GM21786 (cell line): Measurements from ENCODE around the gene UTP20.
"Not testable (repeated sequence)": the region's sequence is repeated elsewhere in the genome, so short reads cannot be mapped to it uniquely, and the experiment has no call there.

Source experiments
- ATAC-seq: cut with Tn5 transposase; IDR thresholded peaks from one replicate; pipeline ENCODE4 v1.9.1; 2021; ENCODE audit not compliant: unreplicated experiment

The UTP20 gene

DNA sequence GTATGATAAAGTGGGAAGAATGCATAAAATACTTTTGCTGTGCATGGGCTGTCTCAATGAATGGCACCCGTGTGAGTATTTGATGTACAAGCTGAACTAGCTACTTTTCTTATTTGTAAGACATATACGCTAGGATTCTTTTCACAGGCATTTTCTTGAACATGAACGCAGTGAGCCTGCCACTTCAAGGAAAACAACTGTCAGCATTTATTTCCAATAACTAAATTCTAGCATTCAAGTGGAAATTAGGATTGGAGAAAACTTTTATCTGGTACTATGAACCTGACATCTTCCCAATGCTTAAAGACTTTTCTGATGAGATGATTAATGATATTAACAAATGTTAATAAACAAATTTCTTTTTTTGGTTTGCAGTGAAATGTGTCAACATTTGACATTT is 45.7 kb downstream of the UTP20 start:
- ATAC-seq = no peak

GRCh38 chr12:101327051-101327450 is 47.1 kb downstream of the UTP20 start:
- ATAC-seq = no peak

- no peak for ATAC-seq
These were observed 47.6 kb downstream of the UTP20 start for GRCh38 chr12:101327546-101327945.

GRCh38 chr12:101328917-101329316 is 49.0 kb downstream of the UTP20 start:
- ATAC-seq = no peak

DNA sequence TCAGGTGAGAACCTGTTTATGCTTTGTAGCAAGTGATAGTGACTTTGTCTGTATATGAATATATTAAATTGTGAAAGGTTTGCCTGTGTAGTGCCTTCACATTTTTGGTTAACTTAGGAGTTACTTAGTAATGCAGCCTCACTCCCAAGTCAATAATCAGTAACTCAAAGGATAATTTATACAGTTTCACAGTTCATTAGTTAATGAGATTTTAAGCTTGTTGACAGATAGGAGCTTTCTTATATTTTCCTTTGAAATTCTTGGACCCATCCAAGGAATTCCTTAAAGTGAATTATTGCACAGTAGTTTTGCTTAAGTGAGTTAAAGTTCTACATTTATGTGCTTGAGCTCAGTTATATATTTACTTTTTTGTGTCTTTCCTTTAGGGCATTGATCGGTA is 50.7 kb downstream of the UTP20 start:
- no peak for ATAC-seq

DNA sequence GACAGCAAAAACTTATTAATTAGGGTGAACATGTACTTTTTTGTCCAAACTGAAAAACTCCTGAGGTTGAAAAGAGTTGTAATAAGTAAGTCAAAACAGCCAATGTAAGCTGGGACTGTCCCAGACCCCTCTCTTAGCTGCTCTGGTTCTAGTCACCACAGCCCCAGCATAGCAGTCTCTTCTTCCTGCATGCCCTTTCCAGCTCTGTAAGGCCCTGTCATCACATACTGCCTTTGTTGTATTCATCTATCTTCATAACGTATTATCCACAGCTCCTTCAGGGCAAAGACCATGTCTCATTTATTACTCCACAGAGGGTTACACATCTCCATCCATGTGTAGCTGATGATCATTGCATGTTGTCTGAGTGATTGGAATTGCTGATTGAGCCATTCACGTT is 56.5 kb downstream of the UTP20 start:
- no peak for ATAC-seq

DNA sequence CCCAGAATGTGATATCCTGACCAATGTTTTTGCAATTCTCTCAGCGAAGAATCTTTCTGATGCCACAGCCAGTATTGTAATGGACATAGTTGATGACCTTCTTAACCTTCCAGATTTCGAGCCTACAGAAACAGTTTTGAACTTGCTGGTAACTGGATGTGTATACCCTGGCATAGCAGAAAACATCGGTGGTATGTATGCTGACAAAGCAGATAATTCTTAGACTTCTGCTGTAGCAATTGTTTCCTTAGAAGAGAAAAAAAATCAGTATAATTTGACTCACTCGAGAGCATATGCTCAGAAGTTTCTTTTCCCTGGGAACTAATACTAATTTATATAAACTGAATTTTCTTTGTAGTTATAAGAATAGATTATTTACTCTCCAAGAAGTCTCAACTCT is 58.2 kb downstream of the UTP20 start:
- ATAC-seq = no peak

DNA sequence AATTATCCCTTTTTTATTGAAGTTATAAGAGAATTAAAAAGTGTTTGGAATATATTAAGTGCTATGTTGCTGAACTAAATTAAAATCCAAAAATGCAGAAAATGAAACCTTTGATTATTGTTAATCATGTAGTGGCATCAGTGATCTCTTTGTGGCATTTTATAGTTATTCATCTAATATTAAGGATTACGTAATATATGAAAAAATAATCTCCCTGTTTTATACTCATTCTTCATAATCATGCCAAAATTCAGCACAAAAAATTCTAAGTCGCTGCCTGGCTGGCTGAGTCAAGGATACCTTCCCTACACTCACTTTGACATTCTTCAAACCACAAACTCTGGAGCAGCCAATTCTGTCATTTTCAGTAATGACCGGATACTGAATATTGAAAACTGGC is 64.0 kb downstream of the UTP20 start:
- ATAC-seq = no peak

- ATAC-seq = no peak
These were observed 71.8 kb downstream of the UTP20 start for GRCh38 chr12:101351682-101352081.

GRCh38 chr12:101356794-101357193 is 76.9 kb downstream of the UTP20 start:
- ATAC-seq = no peak

GRCh38 chr12:101361455-101361854 is 81.5 kb downstream of the UTP20 start:
- no peak for ATAC-seq

DNA sequence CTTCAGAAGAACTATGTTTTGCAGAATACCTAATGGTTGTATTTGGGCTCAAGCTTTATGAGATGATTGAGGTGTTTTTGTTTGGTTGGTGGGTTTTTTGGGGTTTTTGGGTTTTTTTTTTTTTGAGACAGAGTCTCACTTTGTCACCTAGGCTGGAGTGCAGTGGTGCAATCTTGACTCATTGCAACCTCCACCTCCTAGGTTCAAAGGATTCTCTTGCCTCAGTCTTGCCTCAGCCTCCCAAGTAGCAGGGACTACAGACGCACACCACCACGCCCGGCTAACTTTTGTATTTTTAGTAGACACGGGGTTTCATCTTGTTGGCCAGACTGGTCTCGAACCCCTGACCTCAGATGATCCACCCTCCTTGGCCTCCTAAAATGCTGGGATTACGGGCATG is 88.1 kb downstream of the UTP20 start:
- no peak for ATAC-seq

GRCh38 chr12:101372431-101372830 is 92.5 kb downstream of the UTP20 start:
- ATAC-seq = no peak

DNA sequence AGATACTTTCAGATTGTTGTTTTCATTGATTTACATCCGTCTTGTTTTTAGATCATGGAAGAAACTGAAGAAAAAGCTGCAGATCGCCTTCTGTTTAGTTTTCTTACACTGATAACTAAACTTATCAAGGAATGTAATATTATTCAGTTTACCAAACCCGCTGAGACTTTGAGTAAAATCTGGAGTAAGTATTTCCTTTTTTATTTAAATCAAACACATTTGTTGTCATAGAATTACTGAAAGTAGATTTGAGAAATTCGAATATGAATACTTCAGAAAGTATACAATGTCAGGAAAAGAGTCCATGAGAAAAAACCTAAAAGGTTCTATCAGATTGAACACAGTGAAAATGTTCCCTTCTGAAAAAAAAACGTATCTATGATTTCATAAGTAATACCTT is 95.7 kb downstream of the UTP20 start:
- ATAC-seq = no peak

GRCh38 chr12:101379149-101379548 is 99.2 kb downstream of the UTP20 start:
- no peak for ATAC-seq

- not testable (repeated sequence) for ATAC-seq
These were observed 111.3 kb downstream of the UTP20 start for GRCh38 chr12:101391181-101391580.

DNA sequence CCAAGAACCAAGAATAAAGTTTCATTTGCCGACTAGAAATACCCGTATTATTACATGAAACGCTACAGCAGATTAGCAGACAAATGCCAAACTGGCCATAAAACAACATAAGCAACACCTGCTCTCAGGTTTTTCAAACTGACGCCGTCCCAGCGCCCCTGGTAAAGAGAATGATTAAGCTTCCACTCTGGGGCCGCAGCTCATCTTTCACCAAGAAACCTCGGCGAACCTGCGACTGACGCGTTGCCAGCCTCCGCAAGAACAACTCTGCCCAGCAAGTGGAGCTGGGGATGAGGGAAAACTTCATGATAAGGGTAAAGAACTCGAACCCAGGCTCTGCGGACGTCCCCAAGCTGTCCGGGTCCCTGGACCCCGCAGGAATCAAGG is 127.1 kb downstream of the UTP20 start:
- peak; percentile 20 for ATAC-seq

DNA sequence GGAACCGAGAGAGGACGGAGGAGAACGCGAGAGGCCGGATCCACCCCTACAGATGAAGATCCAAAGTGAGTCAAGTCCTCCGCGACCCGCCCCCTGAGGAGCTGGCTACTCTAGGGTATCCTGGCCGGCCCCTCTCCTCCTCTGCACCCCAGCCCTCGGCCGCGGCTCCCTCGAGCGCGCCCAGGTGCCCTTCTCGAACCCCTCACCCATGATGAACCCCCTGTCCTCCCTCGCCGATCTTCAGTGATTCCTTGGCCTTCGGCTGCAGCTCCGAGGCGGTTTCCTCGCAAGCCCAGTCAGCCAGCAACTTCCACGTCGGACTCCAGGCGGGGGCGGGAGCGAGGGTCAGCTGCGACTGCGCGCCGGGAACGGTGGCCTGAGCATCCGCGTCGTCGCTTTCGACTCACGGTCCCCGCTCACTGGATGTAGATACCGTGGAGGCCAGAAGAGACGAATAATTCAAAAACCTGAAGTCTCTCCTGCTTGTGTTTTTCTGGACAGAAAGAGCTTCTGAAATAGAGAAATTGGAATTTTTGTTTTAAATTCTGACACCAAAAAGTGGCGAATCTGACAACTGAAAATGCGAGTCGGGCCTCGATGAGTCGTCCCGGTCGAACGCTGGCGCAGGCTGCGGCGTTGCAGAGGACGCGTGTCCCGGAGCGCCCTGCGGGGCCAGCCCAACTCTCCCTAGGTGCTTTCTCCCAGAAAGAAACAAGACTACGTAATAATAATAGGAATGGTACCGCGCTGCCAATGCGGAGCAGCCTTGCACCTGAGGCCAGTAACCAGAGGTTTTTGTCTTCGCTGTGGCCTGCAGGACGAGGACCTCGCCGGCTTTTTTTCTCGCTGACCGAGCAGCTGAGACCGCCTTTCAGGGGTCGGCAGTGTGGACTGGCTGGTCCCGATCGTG is 127.8 kb downstream of the UTP20 start, which contains the start of gene ARL1:
Gene ARL1 (minus strand): TSS at position 337 of the 910 bp plus-strand sequence. CDS start 127 bp downstream, at position 210.
- ATAC-seq = peak; percentile 78

GRCh38 chr12:101410169-101410568 is 130.3 kb downstream of the UTP20 start:
- ATAC-seq = not testable (repeated sequence)

GRCh38 chr12:101414533-101415119 is 134.7 kb downstream of the UTP20 start:
- no peak for ATAC-seq

DNA sequence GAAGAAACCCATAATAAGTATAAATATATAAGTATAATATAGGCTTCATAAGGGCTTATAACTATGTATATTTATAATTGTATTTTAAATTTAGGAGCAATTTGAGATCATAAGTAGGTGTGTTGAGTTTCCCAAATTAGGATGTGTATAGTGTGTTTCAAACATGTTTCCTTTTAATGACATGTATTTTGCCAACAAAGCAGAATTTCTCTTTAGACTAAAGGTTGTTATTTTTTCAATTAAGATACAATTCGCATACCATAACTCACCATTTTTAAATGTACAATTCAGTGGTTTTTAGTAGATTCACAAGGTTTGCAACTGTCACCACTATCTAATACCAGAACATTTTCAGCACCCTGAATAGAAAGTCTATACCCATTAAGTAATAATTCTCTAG is 135.3 kb downstream of the UTP20 start:
- no peak for ATAC-seq

DNA sequence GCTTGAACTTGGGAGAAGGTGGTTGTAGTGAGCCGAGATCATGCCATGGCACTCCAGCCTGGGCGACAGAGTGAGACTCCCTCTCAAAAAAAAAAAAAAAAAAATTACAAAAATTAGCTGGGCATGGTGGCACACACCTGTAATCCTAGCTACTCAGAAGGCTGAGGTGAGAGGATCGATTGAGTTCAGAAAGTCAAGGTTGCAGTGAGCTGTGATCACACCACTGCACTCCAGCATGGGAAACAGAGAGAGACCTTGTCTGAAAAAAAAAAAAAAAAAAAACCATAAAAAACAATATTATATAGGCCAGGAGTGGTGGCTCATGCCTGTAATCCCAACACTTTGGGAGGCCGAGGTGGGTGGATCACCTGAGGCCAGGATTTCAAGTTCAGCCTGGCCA is 142.2 kb downstream of the UTP20 start:
- not testable (repeated sequence) for ATAC-seq
